ENCODE measurements around the gene DOCK9. TPM values are rescaled to one million over a fixed set of nuclear protein-coding genes. Genes with fewer than 3 reads are reported as not detected.

Gene DOCK9
- total RNA-seq, 1 donor from 2014 or later, result 88.4 TPM

- Histone ChIP-seq H3K4me1 (no peaks in the 10 kb centered on the region), H3K27me3 (no peaks in the 10 kb centered on the region), H3K4me3 (no peak overlapping the region), H3K27ac (no peak overlapping the region), H3K9me3 (no peaks in the 10 kb centered on the region), H3K36me3 (peaks cover 0 to 21% of the 10 kb centered on the region in 2 donors)
- intact Hi-C loops (cut with DNase I), result no loop called here
- no peak for DNase-seq (ENCODE audit: extremely low spot score in 2 of 2)
- TF ChIP-seq POLR2A (IDR thresholded peaks at IDR 0.05), result no peak
- TF ChIP-seq, protein P1, sequence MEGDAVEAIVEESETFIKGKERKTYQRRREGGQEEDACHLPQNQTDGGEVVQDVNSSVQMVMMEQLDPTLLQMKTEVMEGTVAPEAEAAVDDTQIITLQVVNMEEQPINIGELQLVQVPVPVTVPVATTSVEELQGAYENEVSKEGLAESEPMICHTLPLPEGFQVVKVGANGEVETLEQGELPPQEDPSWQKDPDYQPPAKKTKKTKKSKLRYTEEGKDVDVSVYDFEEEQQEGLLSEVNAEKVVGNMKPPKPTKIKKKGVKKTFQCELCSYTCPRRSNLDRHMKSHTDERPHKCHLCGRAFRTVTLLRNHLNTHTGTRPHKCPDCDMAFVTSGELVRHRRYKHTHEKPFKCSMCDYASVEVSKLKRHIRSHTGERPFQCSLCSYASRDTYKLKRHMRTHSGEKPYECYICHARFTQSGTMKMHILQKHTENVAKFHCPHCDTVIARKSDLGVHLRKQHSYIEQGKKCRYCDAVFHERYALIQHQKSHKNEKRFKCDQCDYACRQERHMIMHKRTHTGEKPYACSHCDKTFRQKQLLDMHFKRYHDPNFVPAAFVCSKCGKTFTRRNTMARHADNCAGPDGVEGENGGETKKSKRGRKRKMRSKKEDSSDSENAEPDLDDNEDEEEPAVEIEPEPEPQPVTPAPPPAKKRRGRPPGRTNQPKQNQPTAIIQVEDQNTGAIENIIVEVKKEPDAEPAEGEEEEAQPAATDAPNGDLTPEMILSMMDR (IDR thresholded peaks at IDR 0.05), result no peak
- no peak for TF ChIP-seq POLR2AphosphoS5 (IDR thresholded peaks at IDR 0.05; ENCODE audit: insufficient read depth in 1 of 2, low read depth in 1 of 2)
Observed at GRCh38 chr13:98847780-98848179, 130.1 kb downstream of the DOCK9 start.

GRCh38 chr13:98846986-98847385, 130.9 kb downstream of the DOCK9 start:
- intact Hi-C loops (cut with DNase I), result no loop called here
- H3K27me3 ChIP-seq, result no peaks in the 10 kb centered on the region
- H3K4me3 ChIP-seq, result no peak overlapping the region
- H3K36me3 ChIP-seq, result peaks cover 0 to 21% of the 10 kb centered on the region in 2 donors
- no peaks in the 10 kb centered on the region for H3K9me3 ChIP-seq
- TF ChIP-seq POLR2A (IDR thresholded peaks at IDR 0.05), result no peak
- H3K4me1 ChIP-seq, result no peaks in the 10 kb centered on the region
- DNase-seq (ENCODE audit: extremely low spot score in 2 of 2), result no peak
- H3K27ac ChIP-seq, result no peak overlapping the region

DNA sequence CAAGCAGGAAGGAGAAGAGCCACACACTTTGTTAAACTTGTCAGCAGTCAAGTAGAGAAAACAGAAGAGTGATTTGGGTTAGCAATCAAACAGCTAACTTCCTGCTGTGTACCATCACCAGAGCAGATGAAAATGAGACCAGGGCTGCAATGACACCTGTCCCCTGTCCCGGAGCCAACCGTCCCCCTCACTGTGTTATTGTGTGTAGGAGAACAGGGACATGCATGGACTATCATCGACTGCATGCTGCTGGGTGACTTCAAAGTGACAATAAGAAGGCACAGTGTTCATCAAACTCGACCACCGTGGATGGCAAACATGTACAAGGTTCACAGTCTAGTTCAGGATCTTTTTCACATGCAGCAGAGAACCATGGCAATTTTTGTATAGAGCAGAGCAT, 131.3 kb downstream of the DOCK9 start:
- TF ChIP-seq, protein P1 (IDR thresholded peaks at IDR 0.05), result no peak
- TF ChIP-seq POLR2A (IDR thresholded peaks at IDR 0.05) (no peak), POLR2AphosphoS5 (IDR thresholded peaks at IDR 0.05; ENCODE audit: insufficient read depth in 1 of 2, low read depth in 1 of 2) (no peak)
- Histone ChIP-seq H3K9me3 (no peaks in the 10 kb centered on the region), H3K4me3 (no peak overlapping the region), H3K27ac (no peak overlapping the region), H3K27me3 (no peaks in the 10 kb centered on the region), H3K36me3 (peaks cover 0 to 21% of the 10 kb centered on the region in 2 donors), H3K4me1 (no peaks in the 10 kb centered on the region)
- intact Hi-C loops (cut with DNase I), result no loop called here
- DNase-seq (ENCODE audit: extremely low spot score in 2 of 2), result no peak

DNA sequence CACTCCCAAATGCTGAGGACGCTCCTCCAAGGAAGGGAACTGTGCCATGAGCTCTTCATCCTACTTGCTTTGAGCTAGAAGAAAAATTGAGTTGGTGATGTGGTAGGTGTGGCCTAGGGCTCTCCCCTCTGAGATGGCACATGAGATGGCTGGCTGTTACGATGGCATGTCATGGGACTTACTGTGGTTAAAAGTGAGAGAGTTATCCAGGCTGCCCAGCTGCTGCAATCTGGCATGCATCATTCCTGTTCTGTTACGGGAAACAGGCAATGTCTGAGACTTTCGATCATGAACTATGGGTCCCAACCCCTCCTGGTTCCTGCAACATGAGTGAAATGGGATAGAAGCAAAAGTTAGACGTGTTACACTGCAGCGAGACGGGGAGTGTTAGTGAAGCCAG, 132.1 kb downstream of the DOCK9 start:
- intact Hi-C loops (cut with DNase I), result no loop called here
- TF ChIP-seq POLR2AphosphoS5 (IDR thresholded peaks at IDR 0.05; ENCODE audit: insufficient read depth in 1 of 2, low read depth in 1 of 2) (no peak), POLR2A (IDR thresholded peaks at IDR 0.05) (no peak)
- TF ChIP-seq, protein P1 (IDR thresholded peaks at IDR 0.05), result no peak
- Histone ChIP-seq H3K36me3 (peaks cover 0 to 21% of the 10 kb centered on the region in 2 donors), H3K9me3 (no peaks in the 10 kb centered on the region), H3K27me3 (no peaks in the 10 kb centered on the region), H3K4me1 (no peaks in the 10 kb centered on the region), H3K27ac (no peak overlapping the region), H3K4me3 (no peak overlapping the region)
- DNase-seq (ENCODE audit: extremely low spot score in 2 of 2), result no peak

- DNase-seq (ENCODE audit: extremely low spot score in 2 of 2), result no peak
- Histone ChIP-seq H3K27ac (no peak overlapping the region), H3K4me3 (no peak overlapping the region), H3K36me3 (peaks cover 0 to 21% of the 10 kb centered on the region in 2 donors), H3K4me1 (no peaks in the 10 kb centered on the region), H3K9me3 (no peaks in the 10 kb centered on the region), H3K27me3 (no peaks in the 10 kb centered on the region)
- TF ChIP-seq POLR2AphosphoS5 (IDR thresholded peaks at IDR 0.05; ENCODE audit: insufficient read depth in 1 of 2, low read depth in 1 of 2) (no peak), POLR2A (IDR thresholded peaks at IDR 0.05) (no peak)
- TF ChIP-seq, protein P1 (IDR thresholded peaks at IDR 0.05), result no peak
- intact Hi-C loops (cut with DNase I), result no loop called here
Observed at GRCh38 chr13:98844021-98844420, 133.8 kb downstream of the DOCK9 start.
